ENCODE measurements around the gene HOPX. TPM values are rescaled to one million over a fixed set of nuclear protein-coding genes. Genes with fewer than 3 reads are reported as not detected.

HOPX gene
- total RNA-seq, 2 donors from 2014 or later, result 1.5 to 5.7 TPM

DNA sequence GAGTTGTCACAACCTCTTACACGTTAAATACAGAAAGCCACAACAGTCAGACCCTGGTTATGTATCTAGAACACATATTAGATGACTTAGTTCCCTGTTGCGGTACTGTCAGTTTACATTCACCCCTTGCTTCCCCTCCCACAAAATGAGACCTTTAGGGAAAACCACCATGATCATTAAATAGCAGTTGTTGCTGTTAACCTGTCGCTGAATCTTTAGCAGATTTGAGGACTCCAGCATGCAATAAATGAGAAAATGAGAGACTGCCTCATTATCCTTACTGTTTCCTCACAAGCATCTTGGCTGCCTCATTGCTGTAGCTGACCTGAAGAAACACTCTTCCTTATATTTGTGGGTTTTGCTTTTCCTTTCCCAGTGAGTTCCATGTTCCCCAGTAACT is 77.8 kb downstream of the HOPX start:
- intact Hi-C loops (cut with DNase I), result no loop called here
- Histone ChIP-seq H3K4me1 (no peaks in the 10 kb centered on the region), H3K36me3 (no peaks in the 10 kb centered on the region), H3K9me3 (no peaks in the 10 kb centered on the region), H3K4me3 (no peak overlapping the region), H3K27ac (no peak overlapping the region), H3K27me3 (no peaks in the 10 kb centered on the region), H3K9ac (ENCODE audit: low read depth in 2 of 2, low read length in 2 of 2) (no peak overlapping the region)
- TF ChIP-seq CTCF (IDR thresholded peaks at IDR 0.05), result no peak
- no peak for DNase-seq

Other genes starting within 250 kb of the HOPX start
- gene PPAT, start 245.7 kb downstream of the HOPX start, total RNA-seq, result 10 to 100 TPM in 1 of 2 donors, 1 to 10 TPM in 1; 7.4 to 15.3 TPM
- 100 to 1,000 TPM in 1 of 2 donors, 10 to 100 TPM in 1; 55.3 to 138 TPM for gene PAICS, start 245.0 kb downstream of the HOPX start, total RNA-seq
- 10 to 100 TPM; 74.4 to 79.6 TPM for gene SRP72, start 213.7 kb downstream of the HOPX start, total RNA-seq
- under 1 TPM; 0.17 to 0.29 TPM for gene ARL9, start 175.5 kb downstream of the HOPX start, total RNA-seq
- under 1 TPM in 1 of 2 donors, not detected in 1; 0.96 TPM for gene SPINK2, start 140.4 kb upstream of the HOPX start, total RNA-seq
- gene REST, start 226.6 kb upstream of the HOPX start, total RNA-seq, result 10 to 100 TPM; 27.8 to 31.9 TPM

Measured in colonic mucosa (tissue), 4 donors.